ENCODE results near the gene TAP2.
"Not testable (repeated sequence)": the region's sequence is repeated elsewhere in the genome, so short reads cannot be mapped to it uniquely, and the experiment has no call there.

Gene TAP2

DNA sequence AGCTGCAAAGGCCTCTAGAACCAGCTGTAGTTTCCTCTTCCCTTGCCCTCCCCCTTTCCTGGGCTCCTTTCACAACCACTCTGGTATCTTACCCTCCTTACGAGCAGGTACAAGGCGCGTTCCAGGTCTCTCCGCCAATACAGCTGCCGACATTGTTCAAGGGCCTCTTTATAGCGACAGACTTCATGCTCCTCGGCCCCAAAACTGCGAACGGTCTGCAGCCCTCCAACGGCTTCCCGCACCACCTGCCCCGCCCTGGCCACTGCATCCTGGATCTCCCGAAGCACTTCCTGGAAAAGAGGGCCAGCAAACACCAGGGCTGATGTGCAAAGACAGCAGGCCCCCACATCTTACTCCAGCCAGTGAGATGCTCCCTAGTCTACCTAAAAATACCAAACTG lies 6.0 kb downstream of the TAP2 start:
- no peak for DNase-seq

DNA sequence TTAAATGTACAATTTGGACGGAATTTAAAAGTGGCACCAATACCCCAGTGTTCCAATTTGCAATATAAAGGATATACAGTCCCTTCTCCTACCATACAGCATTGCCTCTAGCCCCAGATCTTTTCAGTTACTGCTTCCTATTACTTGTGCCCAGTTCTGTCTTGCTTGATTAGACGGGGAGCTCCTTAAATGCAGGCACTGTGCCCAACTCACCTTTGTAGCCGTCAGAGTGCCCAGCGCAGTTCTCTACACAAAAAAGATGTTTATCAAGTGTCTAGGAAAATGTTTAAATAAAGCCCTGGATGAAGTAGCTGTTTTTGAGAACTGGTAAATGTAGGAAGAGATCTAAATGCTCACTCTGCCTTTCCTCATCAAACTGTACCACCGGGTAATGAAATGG lies 7.6 kb downstream of the TAP2 start:
- no peak for DNase-seq

DNA sequence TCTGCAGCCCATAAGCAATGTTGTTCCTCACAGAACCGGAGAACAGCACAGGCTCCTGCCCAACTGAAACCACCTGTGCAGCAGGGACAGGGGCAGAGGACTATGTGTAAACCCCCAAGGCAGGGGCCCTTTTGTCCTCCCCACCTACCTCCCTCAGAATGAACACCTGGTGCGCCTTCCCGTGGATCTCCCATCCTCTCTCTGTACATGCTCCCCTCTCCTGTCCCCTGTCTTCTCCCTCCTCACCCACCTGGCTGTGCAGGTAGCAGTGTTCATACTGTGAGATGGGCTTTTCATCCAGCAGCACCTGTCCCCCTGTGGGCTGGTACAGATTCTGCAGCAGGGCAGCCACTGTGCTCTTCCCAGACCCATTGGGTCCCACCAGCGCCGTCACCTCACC lies 8.5 kb downstream of the TAP2 start:
- DNase-seq: no peak

DNA sequence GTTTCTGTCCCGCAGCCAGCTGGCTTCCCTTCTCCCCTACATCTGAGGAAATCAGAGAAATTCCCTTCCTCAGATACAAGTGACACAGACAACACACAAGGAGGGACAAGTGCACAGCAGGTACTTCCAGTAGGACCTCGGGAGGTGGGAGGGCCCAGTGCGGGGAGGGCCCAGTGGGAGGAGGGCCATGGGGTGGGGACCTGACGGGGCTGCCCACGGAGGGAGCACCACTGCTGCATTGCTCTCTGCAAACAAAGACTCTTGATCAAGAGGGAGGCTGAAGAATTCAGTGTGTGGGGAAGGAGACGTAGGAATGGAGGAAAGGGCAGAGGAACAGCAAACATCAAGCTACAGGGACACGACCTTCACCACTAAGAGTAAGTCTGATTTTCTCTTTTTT lies 9.0 kb downstream of the TAP2 start:
- no peak for DNase-seq

DNA sequence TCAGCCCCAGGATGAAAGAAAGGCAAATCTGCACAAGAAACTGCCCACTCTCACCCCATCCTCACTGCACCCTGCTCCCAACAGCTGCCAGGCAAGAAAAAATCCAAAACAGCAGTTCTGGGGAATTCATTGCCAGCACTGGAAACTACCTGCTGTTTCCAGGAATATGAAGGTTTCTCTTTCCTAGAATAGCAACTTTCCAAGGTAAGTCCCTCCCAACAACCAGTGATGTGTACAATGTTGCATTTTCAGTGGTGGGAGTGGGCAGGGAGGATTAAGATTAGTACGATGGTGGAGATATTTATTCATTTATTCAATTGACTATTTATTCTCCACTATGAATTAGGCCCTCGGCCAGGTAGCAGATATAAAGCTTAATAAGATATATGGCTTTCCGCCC lies 11.5 kb downstream of the TAP2 start:
- no peak for DNase-seq

DNA sequence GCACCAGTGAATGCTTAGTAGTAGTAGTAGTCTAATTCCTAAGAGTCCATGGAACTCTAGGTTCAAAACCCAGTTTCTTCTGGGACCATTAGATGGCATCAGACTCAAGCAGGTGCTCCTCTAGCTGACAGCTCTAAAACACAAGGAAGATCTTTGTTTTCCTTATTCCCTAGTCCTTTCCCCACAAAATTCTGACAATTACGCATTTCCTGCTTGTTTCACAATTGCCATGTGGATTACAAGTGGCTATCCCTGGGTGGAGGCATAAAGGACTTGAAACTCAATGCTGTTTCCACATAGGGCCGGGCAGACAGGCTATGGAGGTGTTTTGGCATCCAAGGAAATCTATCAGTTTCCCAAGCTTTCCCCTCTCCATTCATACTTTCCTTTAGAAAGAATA lies 12.6 kb downstream of the TAP2 start:
- DNase-seq: no peak

DNA sequence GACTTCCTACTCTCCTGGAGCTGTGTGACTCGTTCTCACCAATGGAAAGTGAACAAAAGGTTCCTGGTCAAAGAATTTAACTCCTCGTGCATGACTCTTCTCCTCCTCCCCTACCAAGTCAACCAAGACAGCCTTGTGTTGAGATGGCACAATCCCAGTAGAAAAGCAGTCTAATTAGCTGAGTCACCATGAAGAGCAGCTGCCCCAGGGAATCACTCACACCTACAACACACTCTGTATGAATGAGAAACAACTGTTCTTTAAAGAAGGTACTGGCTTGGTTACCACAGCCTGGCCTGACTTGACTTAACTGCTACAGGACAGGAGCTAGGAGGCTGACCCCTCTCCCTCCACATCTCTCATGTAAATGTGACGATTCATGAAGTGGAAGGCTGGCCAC lies 18.8 kb downstream of the TAP2 start:
- no peak for DNase-seq

DNA sequence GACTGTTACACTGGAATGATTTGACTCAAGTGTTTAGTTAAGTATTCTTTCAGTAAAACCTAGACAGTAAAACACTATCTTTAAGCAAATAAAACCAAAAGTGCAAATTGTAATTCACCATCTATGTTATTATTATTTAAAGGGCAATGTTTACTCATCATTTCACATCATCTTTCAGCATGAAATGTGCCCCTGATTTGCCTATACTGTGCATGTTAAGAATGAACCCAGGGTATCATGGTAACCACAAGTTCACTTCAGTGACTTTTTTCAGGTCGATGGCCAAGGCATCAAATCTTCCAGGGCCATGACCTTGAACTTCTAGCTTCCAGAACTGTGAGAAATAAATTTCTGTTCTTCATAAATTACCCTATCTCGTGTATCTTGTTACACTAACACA lies 19.7 kb downstream of the TAP2 start:
- DNase-seq: no peak

DNA sequence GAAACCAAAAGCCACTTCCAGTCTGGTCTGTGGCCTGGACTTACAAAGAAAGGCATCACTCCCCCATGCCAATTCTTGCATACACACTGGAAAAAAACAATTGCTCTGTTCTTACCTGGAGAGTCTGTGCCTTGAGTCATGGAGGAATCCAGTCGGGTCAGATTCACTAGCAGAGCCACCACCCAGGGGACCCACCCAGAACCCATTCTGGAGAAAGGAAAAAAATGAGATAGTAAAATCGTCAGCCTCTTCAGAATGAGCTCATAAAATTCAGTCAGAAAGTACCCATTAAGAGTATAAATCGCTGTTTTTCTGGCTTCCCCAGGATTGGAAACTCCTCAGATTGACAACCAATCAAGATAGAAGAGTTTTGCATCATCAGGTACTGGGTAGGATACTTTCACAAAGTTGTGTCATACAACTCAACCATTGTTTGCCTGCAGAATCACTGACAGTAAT lies 21.8 kb downstream of the TAP2 start, which contains the start of gene HLA-DOB:
Gene HLA-DOB, minus strand, starts transcription at position 257 of the 459 bp plus-strand sequence. Its CDS starts 51 bp downstream, at position 206.
- peak; percentile 35 for DNase-seq

DNA sequence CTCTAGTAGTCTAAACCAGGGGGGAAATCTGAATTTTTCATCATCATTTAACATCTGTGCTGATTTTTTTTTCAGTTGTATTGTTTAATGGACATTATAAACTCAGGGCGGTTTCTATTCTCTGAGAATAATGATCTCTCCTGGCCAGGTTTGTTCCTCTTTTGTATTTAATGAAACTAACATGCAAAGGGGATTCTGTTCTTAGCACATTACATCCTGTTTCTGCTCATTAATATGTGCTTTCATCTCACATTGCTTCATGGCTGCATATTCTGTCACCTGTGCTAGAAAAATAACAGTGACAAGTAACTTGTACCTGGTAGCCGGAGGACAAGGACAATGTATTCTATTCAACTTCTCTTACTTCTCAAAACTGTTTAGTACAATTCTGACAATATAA lies 22.5 kb downstream of the TAP2 start:
- no peak for DNase-seq

DNA sequence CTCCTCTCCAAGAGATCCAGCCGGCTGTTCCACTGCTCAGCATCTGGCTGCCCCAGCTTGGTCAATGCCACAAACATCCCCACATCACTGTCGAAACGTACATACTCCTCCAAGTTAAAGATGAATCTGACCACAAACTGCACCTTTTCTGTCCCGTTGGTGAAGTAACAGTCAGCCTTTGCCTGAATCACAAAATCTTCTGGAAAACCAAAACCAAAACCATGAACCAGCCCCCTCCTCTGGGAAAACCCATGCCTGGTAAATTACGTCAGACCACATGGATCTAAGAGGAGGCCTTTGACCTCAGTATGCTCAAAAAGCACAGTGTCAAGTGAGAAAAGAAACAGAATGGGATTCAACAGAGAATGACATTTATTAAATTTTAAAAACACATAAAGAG lies 23.4 kb downstream of the TAP2 start:
- no peak for DNase-seq

DNA sequence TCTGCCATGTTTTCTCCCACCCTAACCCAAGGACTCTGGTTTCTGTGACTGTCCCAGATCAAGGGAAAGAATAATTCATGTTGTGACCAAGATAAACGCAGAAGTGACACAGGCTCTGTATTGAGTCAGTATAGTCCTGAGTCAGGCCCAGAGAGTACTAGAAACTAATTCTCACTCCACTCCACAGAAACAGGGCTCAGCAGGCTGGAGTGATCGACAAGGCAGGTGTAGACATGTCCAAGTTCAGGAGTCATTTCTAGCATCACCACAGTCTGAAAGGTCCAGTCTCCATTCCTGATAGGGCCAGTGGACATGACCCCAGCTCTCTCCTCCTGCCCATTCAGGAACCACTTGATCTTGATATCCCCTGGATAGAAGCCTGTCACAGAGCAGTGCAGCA lies 24.4 kb downstream of the TAP2 start:
- DNase-seq: no peak

DNA sequence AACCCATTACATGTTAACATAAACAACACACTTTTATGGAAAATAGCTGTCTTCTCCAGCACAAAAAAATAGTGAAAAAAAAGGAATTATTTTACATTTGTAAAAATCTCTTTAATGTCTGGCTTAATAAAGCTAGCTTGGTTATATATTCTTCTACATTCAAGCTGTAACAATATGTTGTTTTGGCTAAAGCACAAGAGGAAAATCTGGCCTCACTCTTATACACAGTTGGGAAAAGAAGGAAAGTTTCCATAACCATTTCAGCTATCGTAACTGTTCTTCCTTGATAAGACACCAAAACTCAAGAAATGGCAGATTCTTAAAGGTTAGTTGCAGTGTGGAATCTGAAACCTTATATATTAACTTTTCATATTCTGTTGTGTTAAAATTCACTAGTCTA lies 29.4 kb downstream of the TAP2 start:
- DNase-seq: no peak

DNA sequence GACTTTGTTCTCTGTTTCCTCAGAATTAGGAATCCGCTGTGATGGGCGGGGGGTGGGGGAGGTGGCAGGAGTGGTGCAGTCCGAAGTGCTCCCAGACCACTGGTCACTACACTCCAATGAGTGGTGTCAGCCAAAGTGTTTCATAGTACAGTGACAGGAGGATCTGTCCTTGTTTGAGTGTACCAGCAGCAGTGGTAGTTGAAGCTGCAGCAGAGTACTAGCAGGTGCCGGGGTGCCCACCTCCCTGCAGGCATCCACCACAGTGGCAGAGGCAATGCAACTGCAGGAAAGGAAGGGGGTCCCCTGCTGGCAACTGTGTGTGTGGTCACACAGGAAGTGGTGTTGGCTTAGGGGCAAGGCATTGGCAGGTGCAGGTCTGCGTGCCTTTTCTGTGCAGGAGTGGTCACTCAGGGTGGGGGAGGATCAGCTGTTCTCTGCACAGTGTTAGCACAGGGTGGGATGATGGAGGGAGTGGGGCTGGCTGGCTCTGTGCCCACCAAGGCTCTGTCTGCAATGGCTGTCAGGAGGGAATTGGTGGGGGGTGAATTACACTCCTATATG lies 31.4 kb downstream of the TAP2 start:
- DNase-seq: no peak

DNA sequence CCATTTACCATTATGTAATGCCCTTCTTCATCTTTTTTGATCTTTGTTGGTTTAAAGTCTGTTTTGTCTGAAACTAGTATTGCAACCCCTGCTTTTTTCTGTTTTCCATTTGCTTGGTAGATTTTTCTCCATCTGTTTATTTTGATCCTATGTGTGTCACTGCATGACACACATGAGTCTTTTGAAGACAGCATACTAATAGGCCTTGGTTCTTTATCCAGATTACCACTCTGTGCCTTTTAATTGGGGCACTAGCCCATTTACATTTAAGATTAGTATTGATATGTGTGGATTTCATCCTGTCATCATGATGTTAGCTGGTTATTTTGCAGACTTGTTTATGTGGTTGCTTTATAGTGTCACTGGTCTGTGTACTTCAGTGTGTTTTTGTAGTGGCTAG lies 33.1 kb downstream of the TAP2 start:
- not testable (repeated sequence) for DNase-seq

DNA sequence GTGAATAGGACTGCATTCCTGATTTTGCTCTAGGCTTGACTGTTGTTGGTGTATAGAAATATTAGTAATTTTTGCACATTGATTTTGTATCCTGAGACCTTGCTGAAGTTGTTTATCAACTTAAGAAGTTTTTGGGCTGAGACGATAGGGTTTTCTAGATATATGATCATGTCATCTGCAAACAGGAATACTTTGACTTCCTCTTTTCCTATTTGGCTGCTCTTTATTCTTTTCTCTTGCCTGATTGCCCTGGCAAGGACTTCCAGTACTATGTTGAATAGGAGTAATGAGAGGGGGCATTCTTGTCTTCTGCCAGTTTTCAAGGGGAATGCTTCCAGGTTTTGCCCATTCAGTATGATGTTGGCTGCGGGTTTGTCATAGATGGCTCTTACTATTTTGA lies 35.1 kb downstream of the TAP2 start:
- DNase-seq: no peak

DNA sequence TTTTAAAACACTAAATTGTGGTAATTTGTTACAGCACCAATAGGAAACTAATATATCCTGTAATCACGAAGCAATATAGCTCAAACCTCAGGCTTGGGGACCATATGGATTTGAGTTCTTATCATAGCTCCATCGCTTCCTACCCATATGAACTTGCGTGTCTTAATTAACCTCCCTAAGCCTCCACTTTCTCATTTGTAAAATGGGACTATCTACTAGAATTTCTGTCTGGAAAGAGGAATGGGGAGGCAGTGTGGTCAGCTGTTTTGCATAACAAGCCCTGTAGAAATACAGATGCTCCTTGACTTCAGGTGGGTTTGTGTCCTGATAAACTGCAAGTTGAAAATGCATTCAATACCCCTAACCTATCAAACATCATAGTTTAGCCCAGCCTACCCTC lies 38.8 kb downstream of the TAP2 start:
- DNase-seq: no peak

DNA sequence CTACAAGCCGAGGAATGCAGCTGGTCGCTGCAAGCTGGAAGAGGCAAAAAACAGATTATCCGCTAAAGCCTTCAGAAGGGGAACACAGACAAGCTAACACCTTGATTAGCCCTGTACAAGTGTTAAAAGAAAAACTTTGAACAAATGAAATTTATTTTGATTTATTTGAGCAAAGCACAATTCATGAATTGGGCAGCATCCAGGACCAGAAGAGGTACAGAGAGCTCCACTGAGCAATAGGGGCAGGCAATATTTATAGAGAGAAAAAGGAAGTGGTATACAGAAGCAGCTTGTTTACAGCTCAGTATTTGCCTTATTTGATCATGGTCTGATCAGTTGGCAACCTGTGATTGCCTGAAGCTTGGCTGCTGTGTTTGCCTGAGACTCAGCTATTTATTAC lies 39.4 kb downstream of the TAP2 start:
- DNase-seq: no peak

DNA sequence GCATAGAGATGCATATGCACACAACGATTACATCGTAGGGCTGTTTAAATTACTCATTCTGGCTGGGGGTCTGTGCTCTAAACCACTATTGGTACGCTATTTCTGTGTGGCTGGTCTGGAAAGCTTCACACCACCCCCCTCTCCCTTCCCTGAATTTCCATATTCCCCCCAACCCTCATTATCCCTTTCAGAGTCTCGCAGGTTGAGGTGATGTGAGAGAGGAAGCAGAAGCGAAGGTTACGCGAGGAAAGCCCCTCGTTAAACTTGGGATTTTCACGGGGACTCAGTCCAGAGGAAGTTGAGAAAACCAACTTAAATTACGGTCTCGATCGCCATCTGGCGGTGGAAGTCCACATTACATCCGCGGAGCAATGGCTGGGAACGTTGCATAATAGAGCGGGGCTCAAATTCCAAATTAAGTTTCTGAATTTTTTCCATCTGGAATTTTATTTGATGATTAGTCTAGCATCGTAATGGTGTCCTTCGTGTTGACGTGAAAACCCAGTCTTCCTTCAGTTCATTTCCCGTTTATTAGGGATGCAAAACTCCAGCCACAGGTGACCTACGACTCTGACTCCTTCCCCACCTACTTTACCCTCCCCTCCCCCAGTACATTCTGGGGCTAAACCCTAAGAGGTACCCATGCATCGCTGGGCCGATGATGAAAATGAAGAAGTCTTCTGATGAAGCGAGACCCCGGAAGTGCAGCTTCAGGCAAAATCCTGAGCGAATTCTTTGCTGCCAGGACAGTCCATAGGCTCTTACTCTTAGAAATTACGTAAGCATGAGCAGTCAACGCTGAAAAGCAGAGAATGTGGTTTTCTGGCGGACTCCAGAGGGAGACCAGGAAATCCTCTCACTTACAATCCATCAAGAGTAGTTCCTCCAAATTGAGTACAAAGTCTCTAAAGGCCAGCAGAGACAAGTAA lies 41.4 kb downstream of the TAP2 start:
- peak; percentile 71 for DNase-seq

DNA sequence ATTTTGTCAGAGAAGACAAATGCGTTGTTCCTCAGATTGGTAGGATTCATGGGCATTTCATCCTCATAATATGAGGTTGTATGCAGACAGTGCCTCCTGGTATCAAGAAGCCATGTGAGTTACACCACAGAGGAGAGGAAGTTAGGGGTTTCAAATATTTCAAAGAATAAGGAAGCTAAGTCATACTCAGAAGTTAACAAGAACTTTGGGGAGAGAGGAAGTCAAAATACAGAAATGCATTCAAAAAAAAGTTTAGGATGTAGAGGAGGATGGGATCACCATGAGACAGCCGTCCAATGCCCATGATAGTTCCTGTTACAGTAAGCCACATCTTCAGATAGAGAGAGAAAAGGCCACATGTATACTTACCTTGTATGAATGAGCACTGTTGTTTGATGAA lies 44.0 kb downstream of the TAP2 start:
- DNase-seq: no peak

DNA sequence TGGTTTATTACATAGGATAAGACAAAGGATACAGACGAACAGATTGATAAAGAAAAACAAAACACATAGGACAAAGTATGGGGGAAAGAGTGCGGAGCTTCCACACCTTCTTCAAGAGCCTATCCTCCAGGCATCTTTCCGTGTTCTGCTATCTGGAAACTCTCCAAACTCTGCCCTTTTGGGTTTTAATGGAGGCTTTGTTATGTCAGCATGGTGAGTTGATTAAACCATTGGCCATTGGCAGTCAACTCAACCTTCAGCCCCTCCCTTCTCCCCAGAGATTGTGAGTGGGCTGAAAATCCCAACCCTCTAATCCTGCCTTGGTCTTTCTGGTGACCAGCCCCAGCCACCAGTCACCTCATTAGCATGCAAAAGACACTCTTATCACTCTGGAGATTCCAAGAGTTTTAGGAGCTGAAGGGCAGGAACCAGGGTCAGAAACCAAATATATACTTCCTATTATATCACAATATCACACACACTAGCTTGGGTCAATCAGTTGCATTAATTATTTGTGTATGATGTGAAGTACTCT lies 45.6 kb downstream of the TAP2 start:
- no peak for DNase-seq

DNA sequence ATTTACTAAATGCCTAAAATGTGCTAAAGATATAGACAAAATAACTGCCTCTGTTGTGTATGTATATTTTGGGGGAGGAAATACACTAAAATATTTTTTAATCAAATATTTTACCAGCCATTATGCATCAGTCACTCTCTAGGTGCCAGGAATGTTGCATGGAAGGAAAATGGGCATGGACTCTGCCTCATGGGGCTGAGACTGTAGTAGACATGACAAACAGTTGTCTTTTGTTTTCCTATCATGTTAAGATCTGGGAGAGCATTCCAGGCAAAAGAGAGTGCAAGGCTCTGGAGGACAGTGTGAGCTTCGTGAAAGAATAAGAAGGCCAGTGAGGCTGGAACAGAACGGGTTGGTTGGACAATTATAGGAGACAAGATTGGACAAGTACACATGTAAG lies 48.2 kb downstream of the TAP2 start:
- no peak for DNase-seq
